Measurements from ENCODE around the gene PPP2R5D. TPM values are rescaled to one million over a fixed set of nuclear protein-coding genes. Genes with fewer than 3 reads are reported as not detected.

Gene PPP2R5D
- total and polyA plus RNA-seq, 2 of the 8 experiments (the other 6 are each of a cell fraction or from before 2014, with no cell fraction given) = 52.1 to 55.7 TPM

DNA sequence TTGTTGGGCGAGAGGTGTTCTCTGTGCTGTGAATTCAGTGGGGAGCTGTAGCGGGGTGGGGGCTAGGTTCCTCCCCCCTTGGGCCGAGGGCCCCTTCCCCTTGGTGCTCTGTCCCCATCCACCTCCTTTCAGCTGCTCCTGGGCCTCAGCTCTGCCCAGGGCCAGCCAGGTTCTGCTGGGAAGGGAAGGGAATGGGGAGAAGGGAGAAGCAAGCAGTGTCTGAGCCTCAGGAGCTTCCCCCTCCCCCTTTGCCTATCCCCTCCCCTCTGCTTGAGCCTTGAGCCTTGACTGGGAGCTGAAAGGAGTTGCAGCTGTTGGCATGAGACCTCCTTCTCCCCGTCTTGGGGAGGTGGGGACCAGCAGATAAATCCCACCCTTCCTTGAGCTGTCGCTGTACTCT, 36.5 kb downstream of the PPP2R5D start:
- Histone ChIP-seq H3K4me3 (ENCODE audit: extremely low read depth in 1 of 4, insufficient read depth in 2 of 4, low read depth in 3 of 4, low read length in 4 of 4) (peak overlapping the region; percentile 93 to 99 (median 96); a peak in 7 of 8 replicates), H2AK5ac (ENCODE audit: low read depth, low read length) (no peak overlapping the region), H4K5ac (ENCODE audit: insufficient read length, low read depth, low read length) (peak overlapping the region; percentile 74), H3K4ac (replicated peaks; ENCODE audit: insufficient read length, low read depth, low read length) (no peak overlapping the region), H4K91ac (replicated peaks; ENCODE audit: insufficient read length, low read length) (no peak overlapping the region), H4K8ac (ENCODE audit: extremely low read depth, insufficient read depth, low read length) (no peak overlapping the region; the same call in 1 of the 2 replicates), H3K4me1 (replicated peaks in 1 of 4; ENCODE audit: control insufficient read depth in 3 of 4, insufficient read depth in 4 of 4, low read length in 3 of 4) (peaks cover 0 to 5% (median 1%) of the 10 kb centered on the region in 4 experiments; a peak in 4 of 7 replicates), H2BK120ac (replicated peaks; ENCODE audit: low read depth, low read length) (no peak overlapping the region), H3K9me3 (ENCODE audit: insufficient read depth in 2 of 2, low read depth in 1 of 2, low read length in 1 of 2) (no peaks in the 10 kb centered on the region), H2AFZ (ENCODE audit: low read length) (no peak overlapping the region), H3K14ac (ENCODE audit: insufficient read length) (no peak overlapping the region), H3K27ac (ENCODE audit: low read depth, low read length) (peak overlapping the region; percentile 21; the same call in 1 of the 2 replicates), H3K18ac (ENCODE audit: extremely low read depth, low read length) (no peak overlapping the region), H3K27me3 (replicated peaks in 1 of 4; ENCODE audit: control insufficient read depth in 3 of 4, extremely low read depth in 1 of 4, insufficient read depth in 3 of 4, low read length in 3 of 4) (no peaks in the 10 kb centered on the region), H3K23me2 (ENCODE audit: low read depth, low read length) (peaks cover 6% of the 10 kb centered on the region; the same call in 1 of the 2 replicates), H3K36me3 (ENCODE audit: control insufficient read depth in 2 of 4, insufficient read depth in 4 of 4, low read length in 3 of 4) (peaks cover 17 to 42% (median 30%) of the 10 kb centered on the region in 4 experiments), H3K23ac (ENCODE audit: insufficient read length) (no peak overlapping the region), H3K79me1 (ENCODE audit: low read depth, low read length) (peaks cover 9% of the 10 kb centered on the region; the same call in 1 of the 2 replicates), H4K20me1 (replicated peaks in 1 of 2; ENCODE audit: control insufficient read depth in 1 of 2, insufficient read depth in 2 of 2, low read length in 2 of 2) (peaks cover 0 to 2% of the 10 kb centered on the region in 2 experiments), H3K9ac (replicated peaks in 1 of 4; ENCODE audit: extremely low read depth in 1 of 4, low read depth in 3 of 4, low read length in 3 of 4) (peak overlapping the region in 3 of 4 experiments; percentile 39 to 91 (median 90); a peak in 4 of 7 replicates), H2BK12ac (ENCODE audit: low read depth, low read length) (no peak overlapping the region), H3K4me2 (ENCODE audit: insufficient read depth in 1 of 2, low read depth in 2 of 2, low read length in 2 of 2) (peak overlapping the region; percentile 45 to 89), H3K79me2 (ENCODE audit: control insufficient read depth in 1 of 2, insufficient read depth in 2 of 2, low read length in 2 of 2) (peaks cover 0 to 45% of the 10 kb centered on the region in 2 experiments; a peak in 3 of 4 replicates), H2BK15ac (ENCODE audit: low read length) (peak overlapping the region; percentile 12; the same call in 1 of the 2 replicates), H2BK20ac (ENCODE audit: low read length) (0 out of 2 replicates have a peak overlapping the region, but pooled peaks have one; percentile 21), H2BK5ac (ENCODE audit: low read depth, low read length) (peak overlapping the region; percentile 85), H3K56ac (replicated peaks; ENCODE audit: insufficient read length, low read depth, low read length) (no peak overlapping the region)
- ChIA-PET CTCF (ENCODE audit: partially characterized antibody) (interaction anchor here (0.7 to 5.6 kb wide), 9 partner anchors 8 to 145 kb away, joined by 3 to 33 read pairs (median 3); no protein-coding TSS in a partner anchor), POLR2A (ENCODE audit: partially characterized antibody) (interaction anchor here (0.7 to 27.9 kb wide), 17 partner anchors 10 to 226 kb away, joined by 3 to 584 read pairs (median 5); partner anchors contain the start of genes CUL7, KLC4, MRPL2 and PEX6)
- TF ChIP-seq POLR2A (IDR thresholded peaks at IDR 0.05; ENCODE audit: control extremely low read depth in 1 of 2, low read depth in 2 of 2, low read length in 2 of 2) = no peak
- no peak for TF ChIP-seq CEBPB (IDR thresholded peaks at IDR 0.05; ENCODE audit: low read depth, low read length)
- TF ChIP-seq, protein P1, sequence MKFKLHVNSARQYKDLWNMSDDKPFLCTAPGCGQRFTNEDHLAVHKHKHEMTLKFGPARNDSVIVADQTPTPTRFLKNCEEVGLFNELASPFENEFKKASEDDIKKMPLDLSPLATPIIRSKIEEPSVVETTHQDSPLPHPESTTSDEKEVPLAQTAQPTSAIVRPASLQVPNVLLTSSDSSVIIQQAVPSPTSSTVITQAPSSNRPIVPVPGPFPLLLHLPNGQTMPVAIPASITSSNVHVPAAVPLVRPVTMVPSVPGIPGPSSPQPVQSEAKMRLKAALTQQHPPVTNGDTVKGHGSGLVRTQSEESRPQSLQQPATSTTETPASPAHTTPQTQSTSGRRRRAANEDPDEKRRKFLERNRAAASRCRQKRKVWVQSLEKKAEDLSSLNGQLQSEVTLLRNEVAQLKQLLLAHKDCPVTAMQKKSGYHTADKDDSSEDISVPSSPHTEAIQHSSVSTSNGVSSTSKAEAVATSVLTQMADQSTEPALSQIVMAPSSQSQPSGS (IDR thresholded peaks at IDR 0.05; ENCODE audit: low read length) = no peak
- peak; percentile 32 for TF ChIP-seq SAP30 (IDR thresholded peaks at IDR 0.05; ENCODE audit: insufficient read depth, insufficient replicate concordance, low read length)
- TF ChIP-seq SIN3A (conservative IDR thresholded peaks at IDR 0.05 in 1 of 2, IDR thresholded peaks at IDR 0.05 in 1 of 2; ENCODE audit: low read depth in 1 of 2, low read length in 2 of 2) = 0 out of 4 replicates have a peak, but pooled peaks of 1 of the 2 experiments have one; percentile 66
- TF ChIP-seq BCL11A (IDR thresholded peaks at IDR 0.05; ENCODE audit: low read depth in 2 of 2, low read length in 2 of 2) = no peak
- TF ChIP-seq, protein P2, sequence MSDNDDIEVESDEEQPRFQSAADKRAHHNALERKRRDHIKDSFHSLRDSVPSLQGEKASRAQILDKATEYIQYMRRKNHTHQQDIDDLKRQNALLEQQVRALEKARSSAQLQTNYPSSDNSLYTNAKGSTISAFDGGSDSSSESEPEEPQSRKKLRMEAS (IDR thresholded peaks at IDR 0.05) = no peak
- no peak for TF ChIP-seq SRF (IDR thresholded peaks at IDR 0.05; ENCODE audit: low read depth, low read length)
- TF ChIP-seq KDM4A (IDR thresholded peaks at IDR 0.05; ENCODE audit: low read depth, low read length, severe bottlenecking) = no peak
- no peak for TF ChIP-seq RNF2 (IDR thresholded peaks at IDR 0.05; ENCODE audit: borderline replicate concordance, low read depth, low read length, missing control alignments, poor library complexity, severe bottlenecking)
- DNase-seq (ENCODE audit: low read depth in 1 of 2, low spot score in 2 of 2) = peak in 1 of 2 experiments; percentile 61
- 36% methylated on average over 3 of the region's 5 CpGs; no CpG with 5 or more reads in 1 of the 2 experiments for WGBS, 2 experiments (ENCODE audit: extremely low coverage in 1 of 2, insufficient coverage in 1 of 2, insufficient read length in 1 of 2, insufficient replicate concordance in 2 of 2, low coverage in 1 of 2, low lambda C conversion rate in 2 of 2, missing lambda C conversion rate in 1 of 2)
- no peak for FAIRE-seq

Data from H1 (cell line).